ENCODE results near the gene OR10G7. TPM values are rescaled to one million over a fixed set of nuclear protein-coding genes. Genes with fewer than 3 reads are reported as not detected.

OR10G7 gene
- total RNA-seq, 1 experiment from 2014 or later: not detected

- no peak for TF ChIP-seq CTCF (IDR thresholded peaks at IDR 0.05; ENCODE audit: unreplicated experiment)
- no peak overlapping the region for H3K4me3 Mint-ChIP-seq (ENCODE audit: low read depth, unreplicated experiment)
- no peak overlapping the region for H3K27ac Mint-ChIP-seq (ENCODE audit: unreplicated experiment)
- peaks cover 24% of the 10 kb centered on the region for H3K27me3 Mint-ChIP-seq (ENCODE audit: unreplicated experiment)
- DNase-seq: no peak
- H3K4me1 Mint-ChIP-seq (ENCODE audit: low read depth, unreplicated experiment): no peaks in the 10 kb centered on the region
- CTCF ChIA-PET: no interaction called here
- no TSS peak for BruUV-seq (replicated peaks)
- no peaks in the 10 kb centered on the region for H3K9me3 Mint-ChIP-seq (ENCODE audit: low read depth, unreplicated experiment)
- no peaks in the 10 kb centered on the region for H3K36me3 Mint-ChIP-seq (ENCODE audit: insufficient read depth, unreplicated experiment)
- intact Hi-C loops (cut with micrococcal nuclease; ENCODE audit: unreplicated experiment): no loop called here
Measured at GRCh38 chr11:124077266-124077665, 36.1 kb upstream of the OR10G7 start.

GRCh38 chr11:124075841-124076651 lies 34.9 kb upstream of the OR10G7 start:
- H3K4me1 Mint-ChIP-seq (ENCODE audit: low read depth, unreplicated experiment): no peaks in the 10 kb centered on the region
- no peak overlapping the region for H3K4me3 Mint-ChIP-seq (ENCODE audit: low read depth, unreplicated experiment)
- DNase-seq: no peak
- intact Hi-C loops (cut with micrococcal nuclease; ENCODE audit: unreplicated experiment): no loop called here
- no peak for TF ChIP-seq CTCF (IDR thresholded peaks at IDR 0.05; ENCODE audit: unreplicated experiment)
- H3K27ac Mint-ChIP-seq (ENCODE audit: unreplicated experiment): no peak overlapping the region
- BruUV-seq (replicated peaks): no TSS peak
- H3K9me3 Mint-ChIP-seq (ENCODE audit: low read depth, unreplicated experiment): no peaks in the 10 kb centered on the region
- H3K27me3 Mint-ChIP-seq (ENCODE audit: unreplicated experiment): peaks cover 20% of the 10 kb centered on the region
- H3K36me3 Mint-ChIP-seq (ENCODE audit: insufficient read depth, unreplicated experiment): no peaks in the 10 kb centered on the region
- CTCF ChIA-PET: no interaction called here

GRCh38 chr11:124075492-124075840 lies 34.3 kb upstream of the OR10G7 start:
- H3K27me3 Mint-ChIP-seq (ENCODE audit: unreplicated experiment): peaks cover 20% of the 10 kb centered on the region
- intact Hi-C loops (cut with micrococcal nuclease; ENCODE audit: unreplicated experiment): no loop called here
- H3K9me3 Mint-ChIP-seq (ENCODE audit: low read depth, unreplicated experiment): no peaks in the 10 kb centered on the region

GRCh38 chr11:124074554-124074953 lies 33.4 kb upstream of the OR10G7 start:
- no TSS peak for BruUV-seq (replicated peaks)
- CTCF ChIA-PET: interaction anchor here (0.6 kb wide), 2 partner anchors 344 to 365 kb away, joined by 3 to 5 read pairs; no protein-coding TSS in a partner anchor
- Mint-ChIP-seq H3K4me3 (ENCODE audit: low read depth, unreplicated experiment) (no peak overlapping the region), H3K4me1 (ENCODE audit: low read depth, unreplicated experiment) (no peaks in the 10 kb centered on the region), H3K27me3 (ENCODE audit: unreplicated experiment) (peaks cover 21% of the 10 kb centered on the region), H3K27ac (ENCODE audit: unreplicated experiment) (no peak overlapping the region), H3K9me3 (ENCODE audit: low read depth, unreplicated experiment) (no peaks in the 10 kb centered on the region), H3K36me3 (ENCODE audit: insufficient read depth, unreplicated experiment) (no peaks in the 10 kb centered on the region)
- intact Hi-C loops (cut with micrococcal nuclease; ENCODE audit: unreplicated experiment): no loop called here
- TF ChIP-seq CTCF (IDR thresholded peaks at IDR 0.05; ENCODE audit: unreplicated experiment): no peak
- DNase-seq: no peak

More at GRCh38 chr11:124075492-124075840, 34.3 kb upstream of the OR10G7 start:
- Mint-ChIP-seq H3K4me1 (ENCODE audit: low read depth, unreplicated experiment) (no peaks in the 10 kb centered on the region), H3K36me3 (ENCODE audit: insufficient read depth, unreplicated experiment) (no peaks in the 10 kb centered on the region), H3K4me3 (ENCODE audit: low read depth, unreplicated experiment) (no peak overlapping the region), H3K27ac (ENCODE audit: unreplicated experiment) (no peak overlapping the region)
- no TSS peak for BruUV-seq (replicated peaks)
- DNase-seq: no peak
- CTCF ChIA-PET: no interaction called here
- no peak for TF ChIP-seq CTCF (IDR thresholded peaks at IDR 0.05; ENCODE audit: unreplicated experiment)
